ENCODE measurements around the gene RAP1GDS1. TPM values are rescaled to one million over a fixed set of nuclear protein-coding genes. Genes with fewer than 3 reads are reported as not detected.

Gene RAP1GDS1
- total RNA-seq, 1 donor from 2014 or later, result 121 TPM

- Mint-ChIP-seq H3K4me3 (ENCODE audit: unreplicated experiment) (no peak overlapping the region), H3K9me3 (ENCODE audit: unreplicated experiment) (peaks cover 1% of the 10 kb centered on the region), H3K4me1 (ENCODE audit: low read depth, unreplicated experiment) (no peaks in the 10 kb centered on the region), H3K27me3 (ENCODE audit: unreplicated experiment) (peaks cover 2% of the 10 kb centered on the region), H3K36me3 (ENCODE audit: unreplicated experiment) (peaks cover 13% of the 10 kb centered on the region), H3K27ac (ENCODE audit: unreplicated experiment) (no peak overlapping the region)
- TF ChIP-seq CTCF (IDR thresholded peaks at IDR 0.05; ENCODE audit: partially characterized antibody, unreplicated experiment), result no peak
- DNase-seq, result no peak
Observed at GRCh38 chr4:98430708-98431403, 169.7 kb downstream of the RAP1GDS1 start.

GRCh38 chr4:98433691-98434090 lies 172.5 kb downstream of the RAP1GDS1 start:
- no peak overlapping the region for H3K4me3 Mint-ChIP-seq (ENCODE audit: unreplicated experiment)
- no peak for TF ChIP-seq CTCF (IDR thresholded peaks at IDR 0.05; ENCODE audit: partially characterized antibody, unreplicated experiment)
- no peaks in the 10 kb centered on the region for H3K4me1 Mint-ChIP-seq (ENCODE audit: low read depth, unreplicated experiment)
- DNase-seq, result no peak
- no peaks in the 10 kb centered on the region for H3K9me3 Mint-ChIP-seq (ENCODE audit: unreplicated experiment)
- no peak overlapping the region for H3K27ac Mint-ChIP-seq (ENCODE audit: unreplicated experiment)
- no peaks in the 10 kb centered on the region for H3K36me3 Mint-ChIP-seq (ENCODE audit: unreplicated experiment)
- H3K27me3 Mint-ChIP-seq (ENCODE audit: unreplicated experiment), result peaks cover 2% of the 10 kb centered on the region

GRCh38 chr4:98434816-98435215 lies 173.6 kb downstream of the RAP1GDS1 start:
- no peaks in the 10 kb centered on the region for H3K4me1 Mint-ChIP-seq (ENCODE audit: low read depth, unreplicated experiment)
- no peak overlapping the region for H3K27ac Mint-ChIP-seq (ENCODE audit: unreplicated experiment)
- no peak for TF ChIP-seq CTCF (IDR thresholded peaks at IDR 0.05; ENCODE audit: partially characterized antibody, unreplicated experiment)
- DNase-seq, result no peak
- no peak overlapping the region for H3K4me3 Mint-ChIP-seq (ENCODE audit: unreplicated experiment)
- no peaks in the 10 kb centered on the region for H3K36me3 Mint-ChIP-seq (ENCODE audit: unreplicated experiment)
- H3K9me3 Mint-ChIP-seq (ENCODE audit: unreplicated experiment), result no peaks in the 10 kb centered on the region
- H3K27me3 Mint-ChIP-seq (ENCODE audit: unreplicated experiment), result peaks cover 2% of the 10 kb centered on the region

GRCh38 chr4:98444371-98444770 lies 183.2 kb downstream of the RAP1GDS1 start:
- Mint-ChIP-seq H3K27me3 (ENCODE audit: unreplicated experiment) (peaks cover 4% of the 10 kb centered on the region), H3K27ac (ENCODE audit: unreplicated experiment) (no peak overlapping the region), H3K4me3 (ENCODE audit: unreplicated experiment) (no peak overlapping the region), H3K4me1 (ENCODE audit: low read depth, unreplicated experiment) (peaks cover 5% of the 10 kb centered on the region), H3K36me3 (ENCODE audit: unreplicated experiment) (no peaks in the 10 kb centered on the region), H3K9me3 (ENCODE audit: unreplicated experiment) (peaks cover 4% of the 10 kb centered on the region)
- DNase-seq, result no peak
- TF ChIP-seq CTCF (IDR thresholded peaks at IDR 0.05; ENCODE audit: partially characterized antibody, unreplicated experiment), result no peak

- no peak for TF ChIP-seq CTCF (IDR thresholded peaks at IDR 0.05; ENCODE audit: partially characterized antibody, unreplicated experiment)
Observed at GRCh38 chr4:98446499-98447375, 185.6 kb downstream of the RAP1GDS1 start.

More at GRCh38 chr4:98446499-98447375, 185.6 kb downstream of the RAP1GDS1 start:
- H3K9me3 Mint-ChIP-seq (ENCODE audit: unreplicated experiment), result peaks cover 4% of the 10 kb centered on the region
- no peak overlapping the region for H3K4me3 Mint-ChIP-seq (ENCODE audit: unreplicated experiment)
- DNase-seq, result no peak
- no peak overlapping the region for H3K27ac Mint-ChIP-seq (ENCODE audit: unreplicated experiment)
- H3K36me3 Mint-ChIP-seq (ENCODE audit: unreplicated experiment), result no peaks in the 10 kb centered on the region
- H3K27me3 Mint-ChIP-seq (ENCODE audit: unreplicated experiment), result peaks cover 4% of the 10 kb centered on the region
- peaks cover 6% of the 10 kb centered on the region for H3K4me1 Mint-ChIP-seq (ENCODE audit: low read depth, unreplicated experiment)
